ENCODE results near the gene HLF.

HLF gene

GRCh38 chr17:55254375-55254774 is 10.4 kb upstream of the HLF start:
- DNase-seq = no peak

DNA sequence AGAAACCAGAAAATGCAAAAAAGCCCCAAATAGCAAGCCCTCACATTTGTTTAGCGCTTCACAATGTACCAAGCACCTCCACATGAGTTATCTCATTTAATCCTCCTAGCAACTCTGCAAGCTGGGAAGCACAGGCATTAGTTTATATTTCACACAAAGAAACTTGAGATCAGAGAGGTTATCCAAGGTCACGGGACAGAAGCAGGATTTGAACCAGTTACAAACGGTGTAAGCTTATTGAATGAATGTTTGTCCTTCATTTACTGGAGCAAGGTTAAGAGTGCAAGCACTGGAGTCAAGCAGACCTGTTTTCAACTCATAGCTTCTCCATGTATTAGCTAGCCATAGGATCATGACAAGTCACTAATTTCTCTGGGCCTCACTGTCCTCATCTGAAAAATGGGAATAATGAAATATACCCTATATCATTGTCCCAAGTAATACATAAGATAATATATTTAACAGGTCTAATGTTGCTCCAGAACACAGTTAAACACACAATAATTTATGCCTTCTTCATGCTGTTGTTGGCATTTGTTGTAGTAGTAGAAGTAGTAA is 6.1 kb upstream of the HLF start:
- no peak for DNase-seq

DNA sequence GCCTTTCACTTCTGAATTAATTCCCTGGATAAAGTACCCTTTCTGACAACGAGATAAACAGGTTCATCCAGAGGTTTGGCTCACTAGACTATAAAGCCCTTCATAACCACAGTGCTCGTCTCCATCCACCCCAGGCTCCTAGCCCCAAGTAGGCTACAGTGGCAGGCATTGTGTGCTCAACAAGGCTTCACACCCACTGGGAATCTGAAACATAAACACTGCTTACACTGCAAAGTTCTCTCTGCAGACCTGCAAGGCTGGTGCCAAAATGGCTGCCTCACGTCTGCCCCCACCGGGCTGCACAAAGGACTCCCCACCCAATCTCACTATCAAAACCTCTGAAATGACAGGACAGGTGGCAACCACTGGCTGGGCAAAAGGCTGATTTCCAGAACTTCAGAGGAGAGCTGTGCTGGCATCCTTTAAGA is 5.1 kb upstream of the HLF start:
- peak in 1 of 51 donors; percentile 7 for DNase-seq

DNA sequence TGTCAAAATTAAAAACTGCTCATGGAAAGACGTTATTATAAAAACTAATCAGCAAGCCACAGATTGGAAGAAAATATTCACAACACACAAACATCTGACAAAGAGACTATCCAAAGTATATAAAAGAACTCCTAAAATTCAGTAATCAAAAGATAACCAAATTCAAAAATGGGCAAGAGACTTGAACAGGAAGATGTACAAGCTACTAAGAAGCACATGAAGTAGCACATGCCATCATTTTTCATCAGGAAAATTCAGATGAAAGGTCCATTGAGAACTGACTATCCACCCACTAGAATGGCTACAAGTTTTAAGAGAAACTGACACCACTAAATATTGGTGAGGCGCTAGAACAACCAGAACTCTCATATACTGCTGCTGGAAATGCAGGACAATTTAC is 3.4 kb upstream of the HLF start:
- no peak for DNase-seq

GRCh38 chr17:55263569-55264277 is 1.0 kb upstream of the HLF start:
- DNase-seq = peak in 1 of 51 donors; percentile 1

DNA sequence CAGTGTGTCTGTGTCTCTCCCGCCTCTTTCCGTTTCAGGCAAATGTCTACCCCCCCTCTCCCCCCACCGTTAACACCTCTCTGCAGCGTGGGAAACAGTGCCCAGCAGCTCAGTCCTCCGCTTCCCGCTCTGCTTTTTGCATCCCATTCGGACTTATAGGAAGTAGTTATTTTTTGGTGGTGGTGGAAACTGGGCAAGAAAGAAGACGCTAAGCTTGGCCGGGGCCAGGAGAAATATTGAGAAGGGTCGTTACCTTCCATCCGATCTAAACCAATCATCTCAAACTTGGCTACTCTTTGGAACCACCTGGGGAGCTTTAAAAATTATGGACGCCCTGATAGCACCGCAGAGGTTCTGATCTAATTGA is 499 bp upstream of the HLF start:
- DNase-seq = peak in 5 of 51 donors; percentile 8 to 40 (median 24)

GRCh38 chr17:55265311-55266021 is 706 bp downstream of the HLF start:
- DNase-seq = peak in 15 of 51 donors; percentile 6 to 53 (median 11)

GRCh38 chr17:55266051-55266957 is 1.5 kb downstream of the HLF start:
- peak in 13 of 51 donors; percentile 6 to 72 (median 18) for DNase-seq

DNA sequence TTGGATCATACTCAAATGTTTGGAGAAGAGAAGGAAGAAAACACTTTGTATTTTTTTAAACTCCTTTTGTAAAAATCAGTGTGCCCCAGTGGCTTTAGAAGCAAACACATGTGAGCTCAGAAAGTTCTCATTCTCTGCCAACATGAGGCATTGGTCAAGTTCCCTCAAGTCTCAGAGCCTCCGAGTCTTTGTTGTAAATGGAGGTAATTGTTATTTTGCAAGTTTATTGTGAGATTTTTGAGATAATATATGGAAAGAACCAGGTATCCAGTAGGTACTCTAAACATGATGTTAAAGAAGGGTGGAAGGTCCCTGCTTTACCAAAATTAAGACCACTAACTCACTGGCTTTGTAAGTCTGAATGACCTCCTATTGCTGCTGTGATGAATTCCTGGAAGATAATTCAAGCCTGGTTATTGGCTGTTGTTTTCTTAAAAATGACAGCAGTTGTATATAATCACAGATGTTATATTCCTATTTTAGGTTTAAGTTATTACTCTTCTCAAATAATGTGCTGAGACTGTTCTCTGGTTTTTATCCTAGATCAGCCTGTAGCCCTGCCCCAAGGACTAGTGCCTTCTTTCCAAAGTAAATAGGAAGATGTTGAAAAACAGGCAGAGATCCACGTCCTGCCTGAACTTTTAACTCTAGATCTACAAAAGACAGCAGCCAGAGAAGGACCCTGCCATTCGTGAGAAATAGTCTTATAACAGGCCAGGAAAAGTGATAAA is 2.4 kb downstream of the HLF start:
- DNase-seq = peak in 1 of 51 donors; percentile 47

DNA sequence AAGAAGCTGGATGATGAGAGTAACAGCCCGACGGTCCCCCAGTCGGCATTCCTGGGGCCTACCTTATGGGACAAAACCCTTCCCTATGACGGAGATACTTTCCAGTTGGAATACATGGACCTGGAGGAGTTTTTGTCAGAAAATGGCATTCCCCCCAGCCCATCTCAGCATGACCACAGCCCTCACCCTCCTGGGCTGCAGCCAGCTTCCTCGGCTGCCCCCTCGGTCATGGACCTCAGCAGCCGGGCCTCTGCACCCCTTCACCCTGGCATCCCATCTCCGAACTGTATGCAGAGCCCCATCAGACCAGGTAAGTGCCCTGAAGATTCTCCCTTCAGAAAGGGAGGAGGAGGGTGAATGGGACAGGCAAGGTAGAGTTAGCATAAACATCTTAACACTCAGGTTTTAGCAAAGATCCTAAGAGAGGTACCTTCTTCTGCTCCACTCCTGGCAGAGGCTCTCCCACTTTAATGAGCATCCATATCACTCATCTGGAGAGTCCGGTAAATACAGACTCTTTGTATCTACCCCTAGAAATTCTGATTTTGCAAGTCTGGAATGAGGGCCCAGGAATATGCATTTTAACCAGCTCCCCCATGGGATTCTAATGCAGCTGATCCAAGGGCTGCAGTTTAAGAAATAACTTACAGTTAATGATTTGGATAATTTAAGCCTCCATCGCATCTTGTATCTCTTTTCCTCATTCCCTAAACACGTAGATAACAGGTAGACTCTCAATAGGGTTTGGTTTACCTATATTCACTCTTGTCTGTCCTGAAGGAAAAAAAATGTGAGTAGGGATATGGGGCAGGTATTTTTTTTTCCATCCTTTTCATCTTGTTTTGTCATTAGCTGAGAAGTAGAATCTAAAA is 3.3 kb downstream of the HLF start:
- no peak for DNase-seq

DNA sequence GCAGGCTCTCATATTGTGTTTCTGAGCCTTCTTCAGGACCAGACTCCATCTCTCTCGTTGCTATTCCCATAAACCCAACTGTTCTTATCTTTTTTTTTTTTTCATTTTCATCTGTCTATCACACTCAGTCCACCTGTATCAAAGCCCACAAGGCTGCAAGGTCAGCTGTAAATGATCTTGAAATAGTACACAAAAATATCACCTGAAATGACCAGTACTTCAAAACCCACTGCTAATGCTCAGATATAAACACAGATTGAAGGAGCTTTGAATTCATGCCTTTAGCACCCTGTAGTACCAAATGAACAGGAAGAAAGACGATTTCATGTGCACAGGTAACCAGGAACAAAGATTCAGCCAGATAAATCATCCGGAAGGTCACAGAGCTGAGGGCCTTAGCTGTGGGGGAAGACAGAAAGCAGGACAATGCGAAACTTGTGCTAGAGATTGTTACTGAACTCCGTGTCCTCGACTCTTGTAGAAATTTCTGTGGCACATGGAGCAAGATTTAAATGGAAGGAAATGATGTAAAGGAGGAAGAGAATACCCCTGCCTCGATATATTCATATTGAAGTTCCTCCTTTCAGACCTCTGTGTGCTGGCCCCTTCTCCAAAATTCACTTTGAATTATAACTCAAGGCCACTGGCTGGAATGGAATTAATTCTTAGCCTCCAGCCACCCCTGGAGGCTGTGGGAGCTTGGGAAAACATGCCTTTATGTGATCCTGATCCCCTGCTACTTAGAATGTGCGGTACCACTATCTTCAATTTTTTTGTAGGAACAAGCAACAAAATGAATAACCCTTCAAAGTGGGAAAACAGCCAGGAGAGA is 4.1 kb downstream of the HLF start:
- no peak for DNase-seq

GRCh38 chr17:55269894-55270293 is 5.1 kb downstream of the HLF start:
- DNase-seq = no peak

DNA sequence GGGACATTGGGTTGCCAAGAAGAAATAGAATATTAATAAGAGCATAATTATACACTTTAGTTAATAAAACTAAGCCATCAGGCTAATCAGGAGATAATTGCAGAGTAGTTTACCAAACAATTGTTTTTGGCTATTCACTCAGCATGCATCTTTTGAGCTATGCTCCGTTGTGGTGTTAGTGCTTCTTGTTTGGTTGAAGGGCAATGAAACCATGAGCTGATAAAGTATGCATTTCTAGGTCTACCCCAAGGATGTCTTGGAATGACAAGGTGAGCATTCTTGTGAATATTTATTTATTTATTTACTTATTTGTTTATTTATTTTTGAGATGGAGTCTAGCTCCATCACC is 6.4 kb downstream of the HLF start:
- no peak for DNase-seq

DNA sequence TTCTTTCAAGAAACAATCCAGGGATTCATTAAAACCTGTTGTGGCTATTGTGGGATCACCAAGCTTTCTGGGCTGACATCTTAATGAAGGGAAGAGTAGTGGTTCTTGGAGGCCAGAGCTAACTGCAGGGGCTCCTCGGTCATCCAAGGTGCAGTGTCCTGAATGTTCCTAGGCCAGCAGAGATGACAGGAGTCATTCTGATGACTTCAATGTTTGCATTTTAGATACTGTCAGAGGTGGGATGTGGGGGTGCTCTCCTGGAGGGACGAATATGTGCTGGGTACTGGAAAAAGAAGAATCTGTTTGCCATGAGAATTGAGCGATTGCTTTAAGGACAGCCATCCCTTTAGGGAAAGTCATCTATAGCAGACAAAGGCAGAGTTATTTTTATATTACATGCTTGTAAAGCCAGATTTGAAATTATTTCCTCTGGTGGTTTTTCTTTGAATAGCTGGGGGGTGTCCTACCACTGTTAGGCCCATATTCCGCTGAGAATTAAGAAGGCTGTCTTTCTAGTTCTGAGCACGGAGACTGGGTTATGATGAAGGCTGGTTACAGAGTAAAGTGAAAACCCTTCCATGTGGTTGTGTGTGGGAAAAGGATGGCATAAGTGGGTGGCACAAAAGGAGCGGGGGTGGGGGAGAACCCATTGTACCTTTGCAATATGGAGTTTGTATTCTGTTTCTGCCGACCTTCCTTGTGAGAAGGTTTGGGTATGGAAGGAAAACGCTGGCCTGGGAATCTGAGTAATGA is 7.4 kb downstream of the HLF start:
- DNase-seq = no peak

GRCh38 chr17:55272711-55273578 is 8.2 kb downstream of the HLF start:
- DNase-seq = no peak

DNA sequence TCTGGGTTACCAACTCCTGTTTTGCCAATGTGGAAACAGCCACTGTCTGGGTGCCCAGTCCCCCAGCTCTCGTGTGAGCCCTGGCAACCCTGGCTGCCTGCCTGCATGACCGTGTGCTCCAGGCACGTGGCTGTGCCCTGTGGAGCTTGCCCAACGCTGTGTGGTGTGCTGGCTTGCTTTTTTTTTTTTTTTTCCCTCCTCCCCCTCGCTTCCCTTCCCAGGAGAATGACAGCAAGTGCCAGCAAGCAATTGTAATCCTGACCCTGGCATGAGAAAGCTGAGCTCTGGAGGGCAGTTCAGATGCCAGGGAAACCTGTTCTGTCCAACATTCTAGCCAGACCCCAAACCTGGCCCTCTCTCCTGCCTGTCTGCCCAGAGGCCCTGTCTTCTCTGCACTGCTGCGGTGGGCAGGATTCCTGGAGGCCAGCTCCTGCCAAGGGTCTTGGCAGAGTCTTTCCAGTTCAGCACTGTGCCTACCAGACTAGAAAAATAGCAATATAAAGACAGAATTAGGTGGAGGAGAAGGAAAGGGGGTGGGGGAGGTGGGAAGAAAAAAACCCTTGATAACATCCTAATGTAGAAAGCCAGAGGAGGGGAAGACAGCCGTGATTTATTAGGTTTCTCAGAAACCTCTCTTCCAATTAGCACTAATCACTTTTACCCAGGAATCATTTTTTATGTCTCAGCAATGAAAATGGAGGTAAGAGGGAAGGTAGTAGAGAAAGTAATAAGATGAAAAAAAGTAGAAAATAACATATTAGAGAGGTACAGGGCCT is 9.0 kb downstream of the HLF start:
- peak in 43 of 51 donors; percentile 8 to 90 (median 71) for DNase-seq
